ENCODE data around the gene SFPQ. TPM values are rescaled to one million over a fixed set of nuclear protein-coding genes. Genes with fewer than 3 reads are reported as not detected.

Gene SFPQ
- total RNA-seq, 2 experiments from 2014 or later: 350 to 389 TPM

DNA sequence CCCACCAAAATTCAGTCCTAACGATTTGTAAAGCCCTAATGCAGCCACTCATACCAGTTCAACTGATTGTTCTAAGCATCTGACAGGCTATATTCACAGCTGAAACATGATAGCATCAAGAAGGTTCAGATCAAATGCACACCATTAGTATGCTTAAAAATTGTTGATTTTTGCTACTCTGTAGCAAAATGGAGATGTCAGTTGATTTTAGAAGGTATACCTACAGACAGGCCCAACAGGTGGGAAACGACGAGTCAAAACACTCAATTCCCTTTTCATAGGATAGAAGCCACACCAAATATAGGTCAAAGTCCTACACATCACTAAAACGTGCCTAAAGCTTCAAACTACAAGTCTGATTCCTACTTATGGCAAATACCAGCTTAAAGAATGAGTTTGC, 6.7 kb downstream of the SFPQ start:
- intact Hi-C loops (cut with DNase I, micrococcal nuclease): loop anchor here in 1 of 2 experiments (10.0 kb wide), 1 partner anchor 201 kb away; the partner anchor contains the start of gene TMEM35B
- no peak for ATAC-seq
- H3K27me3 Mint-ChIP-seq: no peaks in the 10 kb centered on the region
- H3K27ac Mint-ChIP-seq: peak overlapping the region; percentile 64
- CTCF ChIA-PET: interaction anchor here (0.6 to 1.3 kb wide), 3 partner anchors 11 to 16 kb away, joined by 3 to 4 read pairs (median 3); no protein-coding TSS in a partner anchor
- POLR2A ChIA-PET: interaction anchor here (0.6 to 0.7 kb wide), 4 partner anchors 107 to 734 kb away, joined by 3 to 5 read pairs (median 4); no protein-coding TSS in a partner anchor
- DNase-seq: no peak
- peak overlapping the region; percentile 4 for H3K4me3 Mint-ChIP-seq
- peaks cover 96% of the 10 kb centered on the region for H3K4me1 Mint-ChIP-seq
- peaks cover 96% of the 10 kb centered on the region for H3K36me3 Mint-ChIP-seq (ENCODE audit: low read depth)
- H3K9me3 Mint-ChIP-seq (ENCODE audit: low read depth): no peaks in the 10 kb centered on the region

DNA sequence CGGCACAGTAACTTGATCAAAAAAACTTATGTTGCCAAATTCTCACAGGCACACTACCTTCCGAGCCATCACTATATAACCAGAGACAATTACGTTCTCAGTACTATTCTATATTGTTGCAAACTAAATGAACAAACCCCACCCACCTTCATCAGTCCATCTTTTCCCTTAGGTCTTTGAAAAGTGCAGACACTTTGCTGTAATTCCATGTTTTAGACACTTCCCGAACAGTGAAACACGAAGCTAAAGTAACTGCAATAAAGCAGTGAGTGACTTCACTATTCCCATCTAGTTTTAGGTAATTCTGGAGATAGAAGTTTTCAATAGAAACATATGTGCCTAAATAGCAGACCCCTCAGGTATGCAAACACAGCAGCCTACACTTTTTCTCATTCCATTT, 7.7 kb downstream of the SFPQ start:
- peaks cover 99% of the 10 kb centered on the region for H3K4me1 Mint-ChIP-seq
- ChIA-PET CTCF (interaction anchor here (0.6 to 1.3 kb wide), 2 partner anchors 13 to 19 kb away, joined by 3 read pairs; no protein-coding TSS in a partner anchor), POLR2A (no interaction called here)
- intact Hi-C loops (cut with DNase I, micrococcal nuclease): loop anchor here in 1 of 2 experiments (10.0 kb wide), 1 partner anchor 200 kb away; the partner anchor contains the start of gene TMEM35B
- peaks cover 96% of the 10 kb centered on the region for H3K36me3 Mint-ChIP-seq (ENCODE audit: low read depth)
- H3K9me3 Mint-ChIP-seq (ENCODE audit: low read depth): no peaks in the 10 kb centered on the region
- no peak for DNase-seq
- no peak for ATAC-seq
- H3K27ac Mint-ChIP-seq: peak overlapping the region; percentile 74
- H3K4me3 Mint-ChIP-seq: peak overlapping the region; percentile 34
- no peaks in the 10 kb centered on the region for H3K27me3 Mint-ChIP-seq

GRCh38 chr1:35184495-35185199, 8.3 kb downstream of the SFPQ start:
- H3K4me3 Mint-ChIP-seq: peak overlapping the region; percentile 34
- H3K27me3 Mint-ChIP-seq: no peaks in the 10 kb centered on the region
- CTCF ChIA-PET: no interaction called here
- POLR2A ChIA-PET: no interaction called here
- peaks cover 99% of the 10 kb centered on the region for H3K4me1 Mint-ChIP-seq
- intact Hi-C loops (cut with DNase I, micrococcal nuclease): loop anchor here in 1 of 2 experiments (10.0 kb wide), 1 partner anchor 200 kb away; the partner anchor contains the start of gene TMEM35B
- DNase-seq: no peak
- peak overlapping the region; percentile 74 for H3K27ac Mint-ChIP-seq
- H3K9me3 Mint-ChIP-seq (ENCODE audit: low read depth): no peaks in the 10 kb centered on the region
- ATAC-seq: no peak
- H3K36me3 Mint-ChIP-seq (ENCODE audit: low read depth): peaks cover 95% of the 10 kb centered on the region

DNA sequence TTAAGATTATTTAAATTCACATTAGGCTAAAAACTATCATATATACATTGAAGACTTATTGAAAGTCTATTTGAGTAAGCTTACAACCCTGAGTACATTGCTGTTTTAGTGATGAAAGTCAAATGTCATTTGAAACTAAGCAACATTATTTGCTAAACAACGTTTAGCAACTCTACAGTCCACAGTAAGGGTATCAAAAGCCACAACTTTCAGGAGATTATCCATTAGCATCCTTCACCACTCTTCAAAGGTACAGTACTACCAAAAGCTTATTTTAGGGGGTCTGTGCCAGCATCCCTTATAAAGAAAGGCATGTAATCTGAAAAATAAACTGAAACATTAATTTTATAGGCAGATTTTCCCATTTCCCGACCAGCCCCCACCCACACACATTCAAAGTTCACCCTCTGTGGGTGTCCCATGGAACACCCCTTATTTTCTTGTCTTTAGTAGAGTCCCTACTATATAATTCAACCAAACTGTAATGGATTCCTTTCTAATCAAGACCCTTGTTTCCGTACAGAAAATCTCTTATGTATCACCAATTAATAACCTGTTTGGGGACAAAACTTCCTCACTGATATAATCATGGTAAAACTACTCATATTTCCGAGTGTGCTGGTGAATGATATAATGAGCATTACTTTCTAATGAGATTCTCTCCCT, 11.0 kb downstream of the SFPQ start:
- H3K4me1 Mint-ChIP-seq: peaks cover 87% of the 10 kb centered on the region
- no peak for DNase-seq
- CTCF ChIA-PET: interaction anchor here (0.7 kb wide), 1 partner anchor 11 kb away, joined by 3 read pairs; the partner anchor contains the start of gene SFPQ
- no peak overlapping the region for H3K4me3 Mint-ChIP-seq
- no peak for ATAC-seq
- peak overlapping the region; percentile 68 for H3K27ac Mint-ChIP-seq
- POLR2A ChIA-PET: interaction anchor here (1.0 to 1.8 kb wide), 5 partner anchors 8 to 197 kb away, joined by 5 to 23 read pairs (median 6); partner anchors contain the start of genes SFPQ and TMEM35B
- peaks cover 91% of the 10 kb centered on the region for H3K36me3 Mint-ChIP-seq (ENCODE audit: low read depth)
- intact Hi-C loops (cut with DNase I, micrococcal nuclease): loop anchor here (1.0 to 10.0 kb wide), 2 partner anchors 7 to 197 kb away; partner anchors contain the start of gene TMEM35B (in 1 of the 2)
- H3K9me3 Mint-ChIP-seq (ENCODE audit: low read depth): no peaks in the 10 kb centered on the region
- H3K27me3 Mint-ChIP-seq: no peaks in the 10 kb centered on the region

GRCh38 chr1:35180776-35181374, 12.1 kb downstream of the SFPQ start:
- ChIA-PET CTCF (interaction anchor here (0.6 to 1.6 kb wide), 4 partner anchors 12 to 445 kb away, joined by 3 to 4 read pairs (median 3); partner anchors contain the start of gene SFPQ), POLR2A (interaction anchor here (0.6 to 1.8 kb wide), 8 partner anchors 9 to 187 kb away, joined by 3 to 23 read pairs (median 5); partner anchors contain the start of genes SFPQ and ZMYM1)
- Mint-ChIP-seq H3K4me1 (peaks cover 76% of the 10 kb centered on the region), H3K4me3 (peak overlapping the region; percentile 7), H3K27ac (peak overlapping the region; percentile 68), H3K36me3 (ENCODE audit: low read depth) (peaks cover 89% of the 10 kb centered on the region), H3K9me3 (ENCODE audit: low read depth) (no peaks in the 10 kb centered on the region), H3K27me3 (no peaks in the 10 kb centered on the region)
- peak; percentile 36 for DNase-seq
- intact Hi-C loops (cut with DNase I, micrococcal nuclease): loop anchor here (1.0 to 10.0 kb wide), 2 partner anchors 8 to 196 kb away; partner anchors contain the start of gene TMEM35B (in 1 of the 2)
- peak; percentile 84 for ATAC-seq

- H3K4me3 Mint-ChIP-seq: no peak overlapping the region
- H3K27ac Mint-ChIP-seq: peak overlapping the region; percentile 70
- ChIA-PET POLR2A (interaction anchor here (2.2 kb wide), 1 partner anchor 10 kb away, joined by 9 read pairs; no protein-coding TSS in a partner anchor), CTCF (interaction anchor here (1.4 to 1.6 kb wide), 2 partner anchors 8 to 22 kb away, joined by 4 read pairs; no protein-coding TSS in a partner anchor)
- H3K36me3 Mint-ChIP-seq (ENCODE audit: low read depth): peaks cover 86% of the 10 kb centered on the region
- intact Hi-C loops (cut with DNase I, micrococcal nuclease): loop anchor here (5.0 to 10.0 kb wide), 3 partner anchors 98 to 195 kb away; partner anchors contain the start of genes TMEM35B (in 1 of the 2) and ZMYM6 (in 1 of the 2)
- H3K4me1 Mint-ChIP-seq: peaks cover 66% of the 10 kb centered on the region
- H3K9me3 Mint-ChIP-seq (ENCODE audit: low read depth): no peaks in the 10 kb centered on the region
- ATAC-seq: no peak
- DNase-seq: no peak
- H3K27me3 Mint-ChIP-seq: no peaks in the 10 kb centered on the region
Observed at GRCh38 chr1:35179908-35180307, 13.0 kb downstream of the SFPQ start.

DNA sequence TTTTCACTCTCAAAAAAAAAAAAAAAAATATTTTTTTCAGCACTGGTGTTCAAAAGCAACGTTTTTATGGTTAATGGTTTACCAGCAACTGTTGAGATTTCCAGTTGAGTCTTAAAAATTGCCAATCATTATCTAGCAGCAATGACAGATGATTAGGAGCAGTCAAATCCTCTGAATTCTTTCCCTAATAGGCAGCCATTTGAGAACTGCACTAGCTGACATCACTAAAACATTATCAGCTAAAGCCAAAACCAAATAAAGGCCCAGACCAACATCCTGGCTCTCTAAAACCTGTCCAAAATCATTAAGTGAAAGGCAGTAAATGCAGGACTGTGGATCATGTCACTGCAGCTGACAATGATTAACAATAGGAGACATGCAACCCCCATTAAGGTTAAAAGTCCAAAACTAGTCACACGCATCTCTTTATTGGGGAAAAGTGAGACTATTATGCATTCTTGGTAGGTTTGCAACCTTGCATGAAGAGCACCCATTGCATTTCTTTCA, 14.0 kb downstream of the SFPQ start:
- ATAC-seq (no peak), DNase-seq (no peak)
- POLR2A ChIA-PET: interaction anchor here (0.7 to 2.2 kb wide), 3 partner anchors 11 to 30 kb away, joined by 3 to 12 read pairs (median 9); no protein-coding TSS in a partner anchor
- no peak overlapping the region for H3K4me3 Mint-ChIP-seq
- no peaks in the 10 kb centered on the region for H3K9me3 Mint-ChIP-seq (ENCODE audit: low read depth)
- H3K27ac Mint-ChIP-seq: no peak overlapping the region
- peaks cover 57% of the 10 kb centered on the region for H3K4me1 Mint-ChIP-seq
- intact Hi-C loops (cut with DNase I, micrococcal nuclease): loop anchor here in 1 of 2 experiments (5.0 kb wide), 2 partner anchors 97 to 147 kb away; partner anchors contain the start of gene ZMYM6
- CTCF ChIA-PET: interaction anchor here (1.0 to 1.4 kb wide), 2 partner anchors 9 to 11 kb away, joined by 4 read pairs; no protein-coding TSS in a partner anchor
- peaks cover 78% of the 10 kb centered on the region for H3K36me3 Mint-ChIP-seq (ENCODE audit: low read depth)
- no peaks in the 10 kb centered on the region for H3K27me3 Mint-ChIP-seq

DNA sequence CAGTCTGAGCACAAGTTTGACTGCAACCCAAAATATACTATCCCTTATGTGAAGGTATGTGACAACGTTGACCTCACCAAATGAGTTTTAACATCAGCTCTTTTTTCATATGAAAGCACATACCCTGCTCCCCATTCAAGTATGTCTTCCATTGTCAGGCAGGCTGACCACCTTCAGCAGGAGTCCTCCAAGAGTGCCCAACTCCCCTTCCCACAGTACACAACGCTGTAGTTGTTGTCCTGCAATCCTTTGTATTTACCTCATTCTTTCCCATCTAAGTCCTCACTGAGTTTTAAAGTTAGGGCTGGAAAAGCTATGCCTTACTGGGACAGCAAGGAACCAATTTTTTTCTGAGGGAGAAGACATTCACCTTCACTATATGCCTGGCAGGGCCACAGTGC, 14.7 kb downstream of the SFPQ start:
- DNase-seq (no peak), ATAC-seq (no peak)
- peaks cover 72% of the 10 kb centered on the region for H3K36me3 Mint-ChIP-seq (ENCODE audit: low read depth)
- no peak overlapping the region for H3K27ac Mint-ChIP-seq
- no peaks in the 10 kb centered on the region for H3K27me3 Mint-ChIP-seq
- H3K4me3 Mint-ChIP-seq: no peak overlapping the region
- ChIA-PET POLR2A (interaction anchor here (1.2 to 2.2 kb wide), 2 partner anchors 11 to 29 kb away, joined by 3 to 9 read pairs; no protein-coding TSS in a partner anchor), CTCF (interaction anchor here (1.0 kb wide), 1 partner anchor 12 kb away, joined by 4 read pairs; no protein-coding TSS in a partner anchor)
- no peaks in the 10 kb centered on the region for H3K9me3 Mint-ChIP-seq (ENCODE audit: low read depth)
- H3K4me1 Mint-ChIP-seq: peaks cover 51% of the 10 kb centered on the region
- intact Hi-C loops (cut with DNase I, micrococcal nuclease): loop anchor here in 1 of 2 experiments (5.0 kb wide), 2 partner anchors 96 to 146 kb away; partner anchors contain the start of gene ZMYM6

DNA sequence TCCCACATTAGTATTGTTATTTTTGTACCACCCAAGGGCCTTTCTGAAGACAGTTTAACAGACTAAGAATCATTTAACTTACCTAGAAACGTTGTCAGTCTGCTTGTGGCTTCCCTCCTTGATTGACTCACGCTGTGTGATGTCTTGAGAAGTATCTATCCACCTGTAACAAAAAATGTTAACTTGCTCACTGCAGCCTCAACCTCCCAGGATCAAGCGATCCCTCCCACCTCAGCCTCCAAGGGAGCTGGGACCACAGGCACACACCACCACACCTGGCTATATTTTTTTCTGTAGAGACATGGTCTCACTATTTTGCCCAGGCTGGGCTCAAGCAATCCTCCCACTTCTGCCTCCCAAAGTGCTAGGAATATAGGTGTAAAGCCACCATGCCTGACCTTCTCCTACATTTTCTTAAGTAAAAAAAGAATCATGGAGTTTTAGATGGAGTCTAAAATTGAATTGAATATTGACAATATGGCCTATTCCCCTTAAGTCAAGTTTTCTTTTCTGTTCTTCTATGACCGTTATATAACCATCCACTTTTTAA, 15.6 kb downstream of the SFPQ start:
- Mint-ChIP-seq H3K36me3 (ENCODE audit: low read depth) (peaks cover 64% of the 10 kb centered on the region), H3K4me3 (no peak overlapping the region), H3K4me1 (peaks cover 42% of the 10 kb centered on the region), H3K27me3 (no peaks in the 10 kb centered on the region), H3K27ac (peak overlapping the region; percentile 25), H3K9me3 (ENCODE audit: low read depth) (no peaks in the 10 kb centered on the region)
- DNase-seq (no peak), ATAC-seq (no peak)
- ChIA-PET POLR2A (no interaction called here), CTCF (interaction anchor here (0.6 to 0.7 kb wide), 2 partner anchors 14 to 123 kb away, joined by 3 to 4 read pairs; no protein-coding TSS in a partner anchor)
- intact Hi-C loops (cut with DNase I, micrococcal nuclease): loop anchor here in 1 of 2 experiments (5.0 kb wide), 2 partner anchors 95 to 145 kb away; partner anchors contain the start of gene ZMYM6

- Mint-ChIP-seq H3K27me3 (no peaks in the 10 kb centered on the region), H3K9me3 (ENCODE audit: low read depth) (no peaks in the 10 kb centered on the region), H3K27ac (no peak overlapping the region), H3K4me3 (no peak overlapping the region), H3K36me3 (ENCODE audit: low read depth) (peaks cover 47% of the 10 kb centered on the region), H3K4me1 (peaks cover 24% of the 10 kb centered on the region)
- ChIA-PET POLR2A (no interaction called here), CTCF (no interaction called here)
- intact Hi-C loops (cut with DNase I, micrococcal nuclease): loop anchor here in 1 of 2 experiments (5.0 kb wide), 2 partner anchors 93 to 143 kb away; partner anchors contain the start of gene ZMYM6
- no peak for DNase-seq
- ATAC-seq: no peak
Observed at GRCh38 chr1:35175602-35176001, 17.3 kb downstream of the SFPQ start.

Measured in activated CD4-positive, alpha-beta T cell treated with anti-CD3 and anti-CD28 coated beads for 36 hours (primary cell).